HEK293 (cell line): ENCODE data around the gene QDPR.

Source experiments
- CTCF ChIA-PET: fragments of 350-600 bp; formaldehyde crosslinking; extraction: SDS; loops from one replicate; lab custom pipeline; 2021; ENCODE audit warnings: antibody characterized with exemption; lab: Yijun Ruan, JAX
- POLR2A ChIA-PET: fragments of 300-600 bp; formaldehyde crosslinking; extraction: SDS; loops from one replicate; lab custom pipeline; 2020; ENCODE audit warnings: antibody characterized with exemption, inconsistent platforms; lab: Yijun Ruan, JAX
- H3K27ac ChIP-seq: fragments of 200-500 bp; sonication (Bioruptor generic); 2 replicates; pipeline ENCODE4 v1.5.1; 2014; ENCODE audit warnings: low read depth, low read length, control low read depth, inconsistent platforms; ENCODE audit errors: extremely low read depth
- H3K36me3 ChIP-seq, 2 experiments: fragments of 200-500 bp in 1 of 2; sonication (Bioruptor generic) in 1 of 2; 1 replicate in 1 of 2; 2 replicates in 1 of 2; pipeline ENCODE4 v1.5.1; 2014 to 2017; ENCODE audit warnings: inconsistent platforms in 2 of 2, low read length in 2 of 2; ENCODE audit not compliant: control insufficient read depth in 2 of 2, insufficient read depth in 1 of 2
- H3K4me1 ChIP-seq: fragments of 200-500 bp; sonication (Bioruptor generic); 2 replicates; pipeline ENCODE4 v1.5.1; 2014; ENCODE audit warnings: mild to moderate bottlenecking, low read length, inconsistent platforms; ENCODE audit not compliant: control insufficient read depth, insufficient read depth
- H3K4me3 ChIP-seq: 2 replicates; pipeline ENCODE4 v1.5.1; 2011; ENCODE audit warnings: low read depth, mild to moderate bottlenecking, control low read depth, low read length, moderate library complexity
- H3K9me3 ChIP-seq: fragments of 200-500 bp; sonication (Bioruptor generic); 2 replicates; pipeline ENCODE4 v1.5.1; 2014; ENCODE audit warnings: low read depth, low read length, inconsistent platforms; ENCODE audit not compliant: control insufficient read depth, insufficient read depth
- ATF2 ChIP-seq: fragments of 450-650 bp; formaldehyde crosslinking; IDR thresholded peaks from 2 replicates; pipeline ENCODE4 v1.5.1; 2016; ENCODE audit warnings: missing biosample characterization, missing genetic modification characterization, low read depth
- BCL11B ChIP-seq: fragments of 450-650 bp; formaldehyde crosslinking; IDR thresholded peaks from 2 replicates; pipeline ENCODE4 v1.5.1; 2016; ENCODE audit warnings: low read depth, missing biosample characterization, missing genetic modification characterization
- GLIS1 ChIP-seq: fragments of 450-650 bp; formaldehyde crosslinking; IDR thresholded peaks from 2 replicates; pipeline ENCODE4 v1.5.1; 2016; ENCODE audit warnings: missing biosample characterization, missing genetic modification characterization
- HOXD13 ChIP-seq: sonication (generic); formaldehyde crosslinking; IDR thresholded peaks from 2 replicates; pipeline ENCODE4 v1.8.0; 2022; ENCODE audit warnings: missing genetic modification reagents, borderline replicate concordance
- INSM2 ChIP-seq: fragments of 450-650 bp; formaldehyde crosslinking; IDR thresholded peaks from 2 replicates; pipeline ENCODE4 v1.5.1; 2016; ENCODE audit warnings: missing biosample characterization, missing genetic modification characterization
- KLF8 ChIP-seq: fragments of 450-650 bp; formaldehyde crosslinking; IDR thresholded peaks from 2 replicates; pipeline ENCODE4 v1.5.1; 2016; ENCODE audit warnings: missing biosample characterization, missing genetic modification characterization
- REPIN1 ChIP-seq: fragments of 450-650 bp; formaldehyde crosslinking; IDR thresholded peaks from 2 replicates; pipeline ENCODE4 v1.5.1; 2017; ENCODE audit warnings: missing biosample characterization, missing genetic modification characterization, low read depth
- ZBTB17 ChIP-seq: fragments of 450-650 bp; formaldehyde crosslinking; IDR thresholded peaks from 2 replicates; pipeline ENCODE4 v1.5.1; 2016; ENCODE audit warnings: missing biosample characterization, missing genetic modification characterization
- ZFP37 ChIP-seq: fragments of 450-650 bp; formaldehyde crosslinking; IDR thresholded peaks from 2 replicates; pipeline ENCODE4 v1.5.1; 2016; ENCODE audit warnings: missing biosample characterization, missing genetic modification characterization
- ZNF133 ChIP-seq: fragments of 450-650 bp; formaldehyde crosslinking; IDR thresholded peaks from 2 replicates; pipeline ENCODE4 v1.5.1; 2016; ENCODE audit warnings: missing biosample characterization, missing genetic modification characterization
- ZNF157 ChIP-seq: fragments of 450-650 bp; formaldehyde crosslinking; IDR thresholded peaks from 2 replicates; pipeline ENCODE4 v1.5.1; 2016; ENCODE audit warnings: missing biosample characterization, missing genetic modification characterization
- ZNF2 ChIP-seq: fragments of 450-650 bp; formaldehyde crosslinking; IDR thresholded peaks from 2 replicates; pipeline ENCODE4 v1.5.1; 2016; ENCODE audit warnings: missing biosample characterization, missing genetic modification characterization
- ZNF221 ChIP-seq: fragments of 450-650 bp; formaldehyde crosslinking; IDR thresholded peaks from 2 replicates; pipeline ENCODE4 v1.5.1; 2017; ENCODE audit warnings: missing biosample characterization, missing genetic modification characterization, borderline replicate concordance
- ZNF23 ChIP-seq: fragments of 450-650 bp; formaldehyde crosslinking; IDR thresholded peaks from 2 replicates; pipeline ENCODE4 v1.5.1; 2016; ENCODE audit warnings: missing biosample characterization, missing genetic modification characterization, borderline replicate concordance
- ZNF266 ChIP-seq: fragments of 450-650 bp; formaldehyde crosslinking; IDR thresholded peaks from 2 replicates; pipeline ENCODE4 v1.5.1; 2016; ENCODE audit warnings: missing biosample characterization, missing genetic modification characterization, low read depth
- ZNF433 ChIP-seq: fragments of 450-650 bp; formaldehyde crosslinking; IDR thresholded peaks from 2 replicates; pipeline ENCODE4 v1.5.1; 2016; ENCODE audit warnings: missing biosample characterization, missing genetic modification characterization, low read depth
- ZNF510 ChIP-seq: fragments of 450-650 bp; formaldehyde crosslinking; IDR thresholded peaks from 2 replicates; pipeline ENCODE4 v1.5.1; 2018; ENCODE audit warnings: mild to moderate bottlenecking, missing genetic modification characterization, missing biosample characterization; ENCODE audit not compliant: insufficient replicate concordance
- ZNF548 ChIP-seq: fragments of 450-650 bp; formaldehyde crosslinking; IDR thresholded peaks from 2 replicates; pipeline ENCODE4 v1.5.1; 2016; ENCODE audit warnings: missing biosample characterization, missing genetic modification characterization
- ZNF555 ChIP-seq: fragments of 450-650 bp; formaldehyde crosslinking; conservative IDR thresholded peaks from 2 replicates; pipeline ENCODE4 v1.5.1; 2017; ENCODE audit warnings: missing biosample characterization, mild to moderate bottlenecking, missing genetic modification characterization, inconsistent platforms
- ZNF610 ChIP-seq: fragments of 450-650 bp; formaldehyde crosslinking; IDR thresholded peaks from 2 replicates; pipeline ENCODE4 v1.5.1; 2016; ENCODE audit warnings: missing biosample characterization, missing genetic modification characterization, borderline replicate concordance
- ZNF621 ChIP-seq: fragments of 450-650 bp; formaldehyde crosslinking; IDR thresholded peaks from 2 replicates; pipeline ENCODE4 v1.5.1; 2017; ENCODE audit warnings: missing biosample characterization, missing genetic modification characterization
- ZNF623 ChIP-seq: fragments of 450-650 bp; formaldehyde crosslinking; IDR thresholded peaks from 2 replicates; pipeline ENCODE4 v1.5.1; 2016; ENCODE audit warnings: missing biosample characterization, missing genetic modification characterization
- ZNF670 ChIP-seq: fragments of 450-650 bp; formaldehyde crosslinking; IDR thresholded peaks from 2 replicates; pipeline ENCODE4 v1.5.1; 2016; ENCODE audit warnings: missing biosample characterization, missing genetic modification characterization, low read depth
- ZNF747 ChIP-seq: fragments of 450-650 bp; formaldehyde crosslinking; IDR thresholded peaks from 2 replicates; pipeline ENCODE4 v1.5.1; 2016; ENCODE audit warnings: missing biosample characterization, missing genetic modification characterization
- ZNF792 ChIP-seq: fragments of 450-650 bp; formaldehyde crosslinking; IDR thresholded peaks from 2 replicates; pipeline ENCODE4 v1.5.1; 2016; ENCODE audit warnings: missing biosample characterization, missing genetic modification characterization
- ZSCAN16 ChIP-seq: fragments of 450-650 bp; formaldehyde crosslinking; IDR thresholded peaks from 2 replicates; pipeline ENCODE4 v1.5.1; 2016; ENCODE audit warnings: missing biosample characterization, missing genetic modification characterization
- TF ChIP-seq, protein P1 (sequence below): fragments of 450-650 bp; formaldehyde crosslinking; IDR thresholded peaks from 2 replicates; pipeline ENCODE4 v1.5.1; 2017; ENCODE audit warnings: missing biosample characterization, mild to moderate bottlenecking, missing genetic modification characterization, moderate library complexity
- TF ChIP-seq, protein P2 (sequence below): fragments of 450-650 bp; formaldehyde crosslinking; IDR thresholded peaks from 2 replicates; pipeline ENCODE4 v1.5.1; 2017; ENCODE audit warnings: missing biosample characterization, missing genetic modification characterization
- TF ChIP-seq, protein P3 (sequence below): fragments of 450-650 bp; formaldehyde crosslinking; IDR thresholded peaks from 2 replicates; pipeline ENCODE4 v1.5.1; 2016; ENCODE audit warnings: missing biosample characterization, missing genetic modification characterization

The QDPR gene

GRCh38 chr4:17531538-17532285, 19.8 kb upstream of the QDPR start:
- Histone ChIP-seq H3K36me3 (no peaks in the 10 kb centered on the region), H3K4me3 (no peak overlapping the region), H3K27ac (no peak overlapping the region), H3K4me1 (no peaks in the 10 kb centered on the region), H3K9me3 (no peaks in the 10 kb centered on the region)
- TF ChIP-seq ZNF621 (tag by site-specific recombination), result no peak
- TF ChIP-seq ZNF266, result no peak
- TF ChIP-seq ZNF510 (tag by site-specific recombination), result no peak
- TF ChIP-seq ZNF792 (tag by site-specific recombination), result no peak
- no peak for TF ChIP-seq ZNF133
- TF ChIP-seq ZNF670, result no peak
- TF ChIP-seq HOXD13 (CRISPR knock-in tag), result no peak
- TF ChIP-seq ZSCAN16 (tag by site-specific recombination), result no peak
- TF ChIP-seq, protein P1, sequence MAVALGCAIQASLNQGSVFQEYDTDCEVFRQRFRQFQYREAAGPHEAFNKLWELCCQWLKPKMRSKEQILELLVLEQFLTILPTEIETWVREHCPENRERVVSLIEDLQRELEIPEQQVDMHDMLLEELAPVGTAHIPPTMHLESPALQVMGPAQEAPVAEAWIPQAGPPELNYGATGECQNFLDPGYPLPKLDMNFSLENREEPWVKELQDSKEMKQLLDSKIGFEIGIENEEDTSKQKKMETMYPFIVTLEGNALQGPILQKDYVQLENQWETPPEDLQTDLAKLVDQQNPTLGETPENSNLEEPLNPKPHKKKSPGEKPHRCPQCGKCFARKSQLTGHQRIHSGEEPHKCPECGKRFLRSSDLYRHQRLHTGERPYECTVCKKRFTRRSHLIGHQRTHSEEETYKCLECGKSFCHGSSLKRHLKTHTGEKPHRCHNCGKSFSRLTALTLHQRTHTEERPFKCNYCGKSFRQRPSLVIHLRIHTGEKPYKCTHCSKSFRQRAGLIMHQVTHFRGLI (tag by site-specific recombination), result no peak
- no peak for TF ChIP-seq ZNF221 (tag by site-specific recombination)
- no peak for TF ChIP-seq ZNF548 (tag by site-specific recombination)
- TF ChIP-seq ZNF157 (tag by site-specific recombination), result no peak
- no peak for TF ChIP-seq ATF2 (tag by site-specific recombination)
- no peak for TF ChIP-seq BCL11B
- no peak for TF ChIP-seq INSM2 (tag by site-specific recombination)
- POLR2A ChIA-PET, result no interaction called here
- CTCF ChIA-PET, result interaction anchor here (0.8 to 1.5 kb wide), 2 partner anchors 17 to 615 kb away, joined by 3 to 5 read pairs; no protein-coding TSS in a partner anchor

- no peak overlapping the region for H3K4me3 ChIP-seq
- no peak for TF ChIP-seq ZNF23
- TF ChIP-seq, protein P2, sequence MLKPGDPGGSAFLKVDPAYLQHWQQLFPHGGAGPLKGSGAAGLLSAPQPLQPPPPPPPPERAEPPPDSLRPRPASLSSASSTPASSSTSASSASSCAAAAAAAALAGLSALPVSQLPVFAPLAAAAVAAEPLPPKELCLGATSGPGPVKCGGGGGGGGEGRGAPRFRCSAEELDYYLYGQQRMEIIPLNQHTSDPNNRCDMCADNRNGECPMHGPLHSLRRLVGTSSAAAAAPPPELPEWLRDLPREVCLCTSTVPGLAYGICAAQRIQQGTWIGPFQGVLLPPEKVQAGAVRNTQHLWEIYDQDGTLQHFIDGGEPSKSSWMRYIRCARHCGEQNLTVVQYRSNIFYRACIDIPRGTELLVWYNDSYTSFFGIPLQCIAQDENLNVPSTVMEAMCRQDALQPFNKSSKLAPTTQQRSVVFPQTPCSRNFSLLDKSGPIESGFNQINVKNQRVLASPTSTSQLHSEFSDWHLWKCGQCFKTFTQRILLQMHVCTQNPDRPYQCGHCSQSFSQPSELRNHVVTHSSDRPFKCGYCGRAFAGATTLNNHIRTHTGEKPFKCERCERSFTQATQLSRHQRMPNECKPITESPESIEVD (tag by site-specific recombination), result no peak
- no peak for TF ChIP-seq ZNF747 (tag by site-specific recombination)
- TF ChIP-seq, protein P3, sequence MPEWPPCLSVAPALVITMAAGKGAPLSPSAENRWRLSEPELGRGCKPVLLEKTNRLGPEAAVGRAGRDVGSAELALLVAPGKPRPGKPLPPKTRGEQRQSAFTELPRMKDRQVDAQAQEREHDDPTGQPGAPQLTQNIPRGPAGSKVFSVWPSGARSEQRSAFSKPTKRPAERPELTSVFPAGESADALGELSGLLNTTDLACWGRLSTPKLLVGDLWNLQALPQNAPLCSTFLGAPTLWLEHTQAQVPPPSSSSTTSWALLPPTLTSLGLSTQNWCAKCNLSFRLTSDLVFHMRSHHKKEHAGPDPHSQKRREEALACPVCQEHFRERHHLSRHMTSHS (tag by site-specific recombination), result no peak
- no peak for TF ChIP-seq ZBTB17 (tag by site-specific recombination)
- no peak for TF ChIP-seq ZNF610 (tag by site-specific recombination)
- no peak for TF ChIP-seq GLIS1 (tag by site-specific recombination)
- no peak for TF ChIP-seq REPIN1
- no peak for TF ChIP-seq ZNF221 (tag by site-specific recombination)
- TF ChIP-seq ZNF2 (tag by site-specific recombination), result no peak
- TF ChIP-seq ZNF623, result no peak
- no peak for TF ChIP-seq ZFP37 (tag by site-specific recombination)
- no peak for TF ChIP-seq ZNF555 (tag by site-specific recombination)
- TF ChIP-seq KLF8 (tag by site-specific recombination), result no peak
- TF ChIP-seq ZNF433, result no peak
- no peaks in the 10 kb centered on the region for H3K36me3 ChIP-seq
- no peaks in the 10 kb centered on the region for H3K4me1 ChIP-seq
- no peak overlapping the region for H3K27ac ChIP-seq
- H3K9me3 ChIP-seq, result no peaks in the 10 kb centered on the region
- POLR2A ChIA-PET, result no interaction called here
- CTCF ChIA-PET, result no interaction called here
Measured at GRCh38 chr4:17528551-17529165, 16.8 kb upstream of the QDPR start.
